Measurements from ENCODE around the gene CRK. TPM values are rescaled to one million over a fixed set of nuclear protein-coding genes. Genes with fewer than 3 reads are reported as not detected.
"Not testable (repeated sequence)": the region's sequence is repeated elsewhere in the genome, so short reads cannot be mapped to it uniquely, and the experiment has no call there.

CRK gene
- polyA plus RNA-seq, 3 donors: 22.3 to 28.0 (median 26.5) TPM

GRCh38 chr17:1420163-1420562 is 35.9 kb downstream of the CRK start:
- peaks cover 44 to 63% of the 10 kb centered on the region in 2 donors for H3K36me3 ChIP-seq (replicated peaks in 1 of 2; ENCODE audit: control insufficient read depth in 1 of 2, insufficient read depth in 2 of 2, low read length in 2 of 2)
- peaks cover 39 to 77% of the 10 kb centered on the region in 2 donors for H3K36me3 Mint-ChIP-seq

GRCh38 chr17:1418476-1418875 is 37.6 kb downstream of the CRK start:
- H3K4me1 ChIP-seq (ENCODE audit: control insufficient read depth in 1 of 2, insufficient read depth in 2 of 2, low read length in 2 of 2); H3K9me3 Mint-ChIP-seq; H3K27ac ChIP-seq (ENCODE audit: low read depth in 1 of 2, low read length in 2 of 2); H2AFZ ChIP-seq (ENCODE audit: insufficient read depth, low read depth, low read length, poor library complexity, severe bottlenecking); H3K4me3 Mint-ChIP-seq; H3K27me3 Mint-ChIP-seq (ENCODE audit: low read depth in 3 of 3); H3K4me1 Mint-ChIP-seq; H3K4me3 ChIP-seq (replicated peaks in 1 of 3; ENCODE audit: low read depth in 2 of 3, low read length in 3 of 3); H3K9ac ChIP-seq (ENCODE audit: insufficient read depth, low read length, poor library complexity, severe bottlenecking); H3K4me2 ChIP-seq (replicated peaks; ENCODE audit: extremely low read depth, low read length, poor library complexity, severe bottlenecking); H3K27me3 ChIP-seq (ENCODE audit: control insufficient read depth in 2 of 2, insufficient read depth in 2 of 2, low read length in 2 of 2); H3K27ac Mint-ChIP-seq; DNase-seq; intact Hi-C loops (cut with micrococcal nuclease); H3K9me3 ChIP-seq (replicated peaks in 1 of 2; ENCODE audit: control insufficient read depth in 1 of 2, insufficient read depth in 1 of 2, low read length in 2 of 2): not testable (repeated sequence)
- Histone ChIP-seq H4K20me1 (ENCODE audit: insufficient read depth, low read length) (peaks cover 72% of the 10 kb centered on the region), H3K79me2 (ENCODE audit: insufficient read depth, low read length) (peaks cover 13% of the 10 kb centered on the region), H3K36me3 (replicated peaks in 1 of 2; ENCODE audit: control insufficient read depth in 1 of 2, insufficient read depth in 2 of 2, low read length in 2 of 2) (peaks cover 34 to 50% of the 10 kb centered on the region in 2 donors)
- H3K36me3 Mint-ChIP-seq: peaks cover 32 to 63% of the 10 kb centered on the region in 2 donors
- 98% methylated on average over 10 of the region's 10 CpGs for WGBS (ENCODE audit: insufficient coverage)

More at GRCh38 chr17:1420163-1420562, 35.9 kb downstream of the CRK start:
- Histone ChIP-seq H2AFZ (ENCODE audit: insufficient read depth, low read depth, low read length, poor library complexity, severe bottlenecking) (no peak overlapping the region), H3K79me2 (ENCODE audit: insufficient read depth, low read length) (peaks cover 24% of the 10 kb centered on the region), H3K4me2 (replicated peaks; ENCODE audit: extremely low read depth, low read length, poor library complexity, severe bottlenecking) (no peak overlapping the region), H3K27ac (ENCODE audit: low read depth in 1 of 2, low read length in 2 of 2) (no peak overlapping the region), H3K4me1 (ENCODE audit: control insufficient read depth in 1 of 2, insufficient read depth in 2 of 2, low read length in 2 of 2) (no peaks in the 10 kb centered on the region), H4K20me1 (ENCODE audit: insufficient read depth, low read length) (peaks cover 74% of the 10 kb centered on the region), H3K27me3 (ENCODE audit: control insufficient read depth in 2 of 2, insufficient read depth in 2 of 2, low read length in 2 of 2) (no peaks in the 10 kb centered on the region), H3K4me3 (replicated peaks in 1 of 3; ENCODE audit: low read depth in 2 of 3, low read length in 3 of 3) (no peak overlapping the region), H3K9ac (ENCODE audit: insufficient read depth, low read length, poor library complexity, severe bottlenecking) (no peak overlapping the region), H3K9me3 (replicated peaks in 1 of 2; ENCODE audit: control insufficient read depth in 1 of 2, insufficient read depth in 1 of 2, low read length in 2 of 2) (no peaks in the 10 kb centered on the region)
- TF ChIP-seq, protein P1, sequence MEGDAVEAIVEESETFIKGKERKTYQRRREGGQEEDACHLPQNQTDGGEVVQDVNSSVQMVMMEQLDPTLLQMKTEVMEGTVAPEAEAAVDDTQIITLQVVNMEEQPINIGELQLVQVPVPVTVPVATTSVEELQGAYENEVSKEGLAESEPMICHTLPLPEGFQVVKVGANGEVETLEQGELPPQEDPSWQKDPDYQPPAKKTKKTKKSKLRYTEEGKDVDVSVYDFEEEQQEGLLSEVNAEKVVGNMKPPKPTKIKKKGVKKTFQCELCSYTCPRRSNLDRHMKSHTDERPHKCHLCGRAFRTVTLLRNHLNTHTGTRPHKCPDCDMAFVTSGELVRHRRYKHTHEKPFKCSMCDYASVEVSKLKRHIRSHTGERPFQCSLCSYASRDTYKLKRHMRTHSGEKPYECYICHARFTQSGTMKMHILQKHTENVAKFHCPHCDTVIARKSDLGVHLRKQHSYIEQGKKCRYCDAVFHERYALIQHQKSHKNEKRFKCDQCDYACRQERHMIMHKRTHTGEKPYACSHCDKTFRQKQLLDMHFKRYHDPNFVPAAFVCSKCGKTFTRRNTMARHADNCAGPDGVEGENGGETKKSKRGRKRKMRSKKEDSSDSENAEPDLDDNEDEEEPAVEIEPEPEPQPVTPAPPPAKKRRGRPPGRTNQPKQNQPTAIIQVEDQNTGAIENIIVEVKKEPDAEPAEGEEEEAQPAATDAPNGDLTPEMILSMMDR (IDR thresholded peaks at IDR 0.05): no peak
- Mint-ChIP-seq H3K4me1 (no peaks in the 10 kb centered on the region), H3K4me3 (no peak overlapping the region), H3K27me3 (ENCODE audit: low read depth in 3 of 3) (peaks cover 0 to 2% (median 0%) of the 10 kb centered on the region in 3 donors), H3K9me3 (no peaks in the 10 kb centered on the region), H3K27ac (no peak overlapping the region)
- intact Hi-C loops (cut with micrococcal nuclease): loop anchor here in 1 of 2 donors (10.0 kb wide), 1 partner anchor 1195 kb away; no protein-coding TSS in a partner anchor
- DNase-seq: no peak
- 100% methylated on average over 7 of the region's 11 CpGs for WGBS (ENCODE audit: insufficient coverage)
